Skeletal muscle cell (primary cell): ENCODE data around the gene FAM3B.
A peak's percentile ranks its signal among the peaks of the same experiment; 100 is the strongest.
"Not testable (repeated sequence)": the region's sequence is repeated elsewhere in the genome, so short reads cannot be mapped to it uniquely, and the experiment has no call there.

Source experiments
- DNase-seq: peaks from one replicate; pipeline ENCODE4 v3.0.0-alpha.2; 2010; ENCODE audit warnings: low read depth
- H3K4me3 ChIP-seq: 2 replicates; pipeline ENCODE4 v1.5.1; 2011; ENCODE audit warnings: low read depth, mild to moderate bottlenecking, control low read depth, low read length, moderate library complexity

FAM3B gene

DNA sequence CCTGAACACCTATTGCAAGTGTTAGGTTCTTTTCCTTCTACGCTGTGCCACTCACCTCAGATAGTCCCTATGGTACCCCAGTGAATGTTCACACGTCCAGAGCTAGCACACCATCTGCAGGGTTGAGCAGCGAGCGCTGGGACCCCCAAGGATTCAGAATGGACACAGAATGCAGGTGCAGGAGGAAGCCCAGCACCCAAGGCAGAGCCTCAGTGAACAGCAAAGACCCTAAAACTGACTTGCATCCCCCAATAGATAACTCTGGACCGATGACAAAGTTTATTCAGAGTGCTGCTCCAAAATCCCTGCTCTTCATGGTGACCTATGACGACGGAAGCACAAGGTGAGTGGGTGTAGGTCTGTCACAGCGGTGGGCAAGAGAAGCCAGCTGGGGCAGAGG, 30.2 kb downstream of the FAM3B start:
- no peak overlapping the region for H3K4me3 ChIP-seq
- no peak for DNase-seq

DNA sequence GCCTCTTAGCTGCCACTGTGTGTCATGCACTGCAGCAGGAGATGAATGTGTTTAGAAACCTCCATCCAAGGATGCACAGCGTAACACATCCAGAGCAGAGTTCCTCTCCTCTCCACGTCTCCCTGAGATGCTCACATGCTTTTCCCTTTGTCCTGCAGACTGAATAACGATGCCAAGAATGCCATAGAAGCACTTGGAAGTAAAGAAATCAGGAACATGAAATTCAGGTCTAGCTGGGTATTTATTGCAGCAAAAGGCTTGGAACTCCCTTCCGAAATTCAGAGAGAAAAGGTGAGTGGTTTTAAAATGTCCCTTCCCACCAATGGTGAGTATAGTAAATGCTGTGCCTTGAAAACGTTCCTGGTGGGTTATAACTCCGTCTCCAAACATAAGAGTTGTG, 31.8 kb downstream of the FAM3B start:
- no peak overlapping the region for H3K4me3 ChIP-seq
- DNase-seq = no peak

DNA sequence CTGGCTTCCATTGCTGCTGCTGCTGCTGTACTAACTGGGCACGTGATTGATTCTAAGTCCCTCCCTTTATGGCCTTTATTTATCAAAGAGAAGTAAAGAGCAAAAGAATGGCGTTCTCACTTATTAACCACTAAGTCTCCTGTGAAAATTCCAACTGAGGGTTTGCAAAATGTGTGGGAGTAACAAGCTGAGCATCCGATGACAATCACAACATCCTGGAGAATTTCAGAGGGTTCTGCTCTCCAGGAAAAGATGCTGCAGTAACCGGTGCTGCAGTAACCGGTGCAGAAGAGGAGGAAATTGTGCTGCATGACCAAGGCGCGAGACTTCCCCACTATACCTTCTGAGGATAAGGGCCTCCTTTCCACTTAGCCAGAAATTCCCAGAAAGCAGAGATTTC, 32.5 kb downstream of the FAM3B start:
- DNase-seq = no peak

DNA sequence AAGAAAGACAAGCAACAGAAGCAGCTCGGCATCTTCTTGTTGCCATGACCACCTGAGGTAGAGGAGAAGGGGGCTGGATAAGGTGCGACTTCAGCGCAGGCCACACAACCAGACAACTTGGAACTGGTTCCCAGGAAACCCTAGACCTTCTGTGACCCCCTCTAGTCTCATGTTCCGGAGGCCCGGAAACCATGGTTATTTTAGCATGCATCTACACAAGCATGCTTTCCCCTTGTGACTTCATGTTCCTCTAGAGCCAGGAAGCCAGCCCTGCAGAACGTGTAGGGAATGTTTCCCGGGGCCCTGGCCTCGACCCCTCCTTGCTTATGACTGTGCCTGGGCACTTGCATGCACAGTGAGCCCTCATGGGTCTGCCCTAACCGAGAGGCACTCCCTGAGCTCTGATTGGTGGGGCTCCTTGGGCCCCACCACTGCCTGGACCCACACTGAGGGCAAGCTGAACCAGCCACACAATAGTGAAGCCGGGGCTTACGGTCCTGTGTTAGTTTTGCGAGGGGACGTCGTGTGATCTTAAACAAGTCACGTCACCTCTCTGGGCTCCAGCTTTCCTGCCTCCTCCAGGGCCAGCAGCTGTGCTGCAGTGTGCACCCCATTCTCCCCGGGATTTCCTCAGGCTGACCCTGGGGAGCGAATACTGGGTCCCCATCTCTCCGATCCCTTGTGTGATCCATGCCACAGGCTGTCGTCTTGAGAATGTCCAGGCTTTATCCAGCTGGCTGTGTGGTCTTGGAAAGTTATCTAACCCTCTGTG, 33.2 kb downstream of the FAM3B start:
- H3K4me3 ChIP-seq = no peak overlapping the region
- no peak for DNase-seq

More for the DNA sequence above, 32.5 kb downstream of the FAM3B start:
- no peak overlapping the region for H3K4me3 ChIP-seq

DNA sequence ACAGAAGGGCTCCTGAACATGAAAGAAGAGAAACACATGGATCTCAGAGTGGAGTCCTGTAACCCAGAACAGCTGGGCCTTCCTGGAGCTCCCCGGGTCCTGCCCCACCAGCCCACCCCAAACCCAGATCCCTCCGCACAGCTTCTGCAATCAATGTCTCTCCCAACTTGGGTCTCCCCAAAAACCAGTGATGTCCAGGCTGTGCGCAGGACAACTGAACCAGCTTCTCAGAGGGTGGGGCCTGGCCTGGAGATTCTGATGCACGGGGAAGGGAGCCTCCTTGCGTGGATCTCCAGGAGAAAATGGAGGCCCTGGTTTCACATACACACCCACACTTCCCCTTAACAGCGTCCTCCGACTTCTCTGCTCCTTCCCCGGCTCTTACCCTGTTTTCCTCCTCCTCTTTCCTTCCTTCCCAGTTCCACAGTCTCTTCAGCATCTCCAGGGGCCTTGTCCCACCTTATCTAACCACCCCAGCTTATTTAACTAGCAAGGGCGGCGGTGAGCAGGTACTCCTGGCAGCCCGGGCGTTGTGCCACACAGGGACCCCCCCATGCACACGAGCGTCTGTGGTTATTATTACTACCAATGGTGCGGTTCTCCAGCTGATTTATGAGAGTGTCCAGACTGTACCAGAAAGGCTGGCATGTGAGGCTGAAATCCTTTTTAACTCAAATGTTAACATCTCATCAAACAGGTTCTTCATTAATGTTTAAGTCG, 34.0 kb downstream of the FAM3B start:
- DNase-seq = no peak
- H3K4me3 ChIP-seq = no peak overlapping the region

DNA sequence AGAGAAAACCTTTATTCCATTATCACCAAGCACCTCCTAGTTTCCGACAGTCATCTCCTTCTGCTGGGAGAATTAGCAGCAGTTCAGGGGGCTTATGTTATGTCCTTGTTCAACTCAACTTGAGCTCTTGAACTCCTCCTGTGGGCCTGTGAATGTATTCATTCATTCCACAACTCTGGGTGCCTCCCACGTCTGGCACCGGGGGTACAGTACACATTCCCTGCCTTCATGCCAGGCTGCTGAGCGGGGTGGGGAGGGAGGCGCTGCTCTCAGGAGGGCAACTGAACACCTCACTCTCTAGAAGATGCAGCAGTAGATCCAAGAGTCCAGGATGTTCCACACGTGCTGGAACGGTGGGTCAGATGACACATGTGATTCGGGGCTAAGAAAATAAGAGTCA, 40.9 kb downstream of the FAM3B start:
- no peak overlapping the region for H3K4me3 ChIP-seq
- DNase-seq = no peak

DNA sequence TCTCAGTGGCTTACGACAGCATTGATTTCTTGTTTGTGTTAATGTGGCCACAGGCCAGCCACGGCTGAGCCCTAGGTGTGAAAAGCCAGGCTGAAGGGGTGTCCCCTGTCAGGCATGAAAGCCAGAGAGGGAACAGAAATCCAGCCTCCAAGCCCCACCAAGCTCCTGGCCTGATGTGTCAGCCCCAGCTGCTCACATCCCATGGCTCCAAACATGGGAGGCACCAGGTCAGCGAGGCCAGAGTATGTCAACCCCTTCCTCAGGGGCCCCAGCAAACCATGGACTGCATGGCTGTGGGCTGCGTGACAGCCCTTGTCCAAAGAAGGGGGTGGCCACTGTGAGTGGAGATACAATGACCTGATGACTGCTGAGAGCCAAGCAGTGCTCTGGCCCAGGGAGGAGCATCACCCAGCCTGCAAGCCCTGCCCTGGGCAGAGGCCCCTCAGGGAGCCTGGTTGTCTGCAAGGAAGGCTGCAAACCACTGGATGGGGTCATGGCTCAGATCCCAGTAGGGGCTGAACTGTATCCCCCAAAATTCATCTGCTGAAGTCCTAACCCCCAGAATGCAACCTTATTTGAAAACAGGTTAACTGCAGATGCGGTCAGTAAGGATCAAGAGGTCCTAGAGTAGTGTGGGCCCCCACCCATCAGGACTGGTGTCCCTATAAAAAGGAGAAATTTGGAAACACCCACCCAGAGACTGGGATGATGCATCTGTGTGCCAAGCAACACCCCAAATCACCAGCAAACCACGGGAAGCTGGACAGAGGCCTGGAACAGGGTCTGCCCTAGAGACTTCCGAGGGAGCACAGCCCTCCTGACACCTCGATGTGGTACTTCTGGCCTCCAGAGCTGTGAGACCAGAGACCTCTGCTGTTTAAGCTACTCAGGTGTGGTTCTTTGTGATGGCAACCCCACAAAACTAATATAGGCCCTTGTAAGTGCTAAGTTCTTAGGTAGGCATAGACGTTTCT, 41.9 kb downstream of the FAM3B start:
- no peak overlapping the region for H3K4me3 ChIP-seq
- DNase-seq = no peak

DNA sequence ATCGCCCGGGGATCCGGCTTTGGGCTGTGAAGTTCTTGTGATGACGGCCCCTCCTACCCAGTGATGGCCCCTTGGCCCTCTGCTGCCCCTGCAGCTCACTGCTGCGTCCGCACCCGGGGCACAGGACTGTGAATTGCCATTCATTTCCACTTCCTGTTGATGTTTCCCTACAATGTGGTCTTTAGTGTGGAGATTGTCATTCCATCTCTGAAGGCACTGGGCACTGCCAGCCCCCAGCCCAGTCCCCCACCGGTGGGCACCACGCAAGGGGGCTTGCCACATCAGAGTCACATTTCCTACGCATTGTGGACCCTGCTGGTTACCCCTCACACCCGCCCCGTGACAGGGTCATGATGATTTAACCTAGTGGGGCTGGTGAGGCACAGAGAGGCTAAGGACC, 42.7 kb downstream of the FAM3B start:
- H3K4me3 ChIP-seq = no peak overlapping the region
- no peak for DNase-seq

DNA sequence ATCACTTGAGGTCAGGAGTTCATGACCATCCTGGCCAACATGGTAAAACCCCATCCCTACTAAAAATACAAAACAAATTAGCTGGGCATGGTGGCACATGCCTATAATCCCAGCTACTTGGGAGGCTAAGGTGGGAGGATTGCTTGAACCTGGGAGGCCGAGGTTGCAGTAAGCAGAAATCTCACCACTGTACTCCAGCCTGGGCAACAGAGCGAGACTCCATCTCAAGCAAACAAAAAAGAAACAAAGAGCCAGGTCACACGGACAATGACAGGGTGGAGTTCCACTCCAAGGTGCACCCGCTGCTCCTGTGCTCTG, 43.1 kb downstream of the FAM3B start:
- not testable (repeated sequence) for DNase-seq, H3K4me3 ChIP-seq

DNA sequence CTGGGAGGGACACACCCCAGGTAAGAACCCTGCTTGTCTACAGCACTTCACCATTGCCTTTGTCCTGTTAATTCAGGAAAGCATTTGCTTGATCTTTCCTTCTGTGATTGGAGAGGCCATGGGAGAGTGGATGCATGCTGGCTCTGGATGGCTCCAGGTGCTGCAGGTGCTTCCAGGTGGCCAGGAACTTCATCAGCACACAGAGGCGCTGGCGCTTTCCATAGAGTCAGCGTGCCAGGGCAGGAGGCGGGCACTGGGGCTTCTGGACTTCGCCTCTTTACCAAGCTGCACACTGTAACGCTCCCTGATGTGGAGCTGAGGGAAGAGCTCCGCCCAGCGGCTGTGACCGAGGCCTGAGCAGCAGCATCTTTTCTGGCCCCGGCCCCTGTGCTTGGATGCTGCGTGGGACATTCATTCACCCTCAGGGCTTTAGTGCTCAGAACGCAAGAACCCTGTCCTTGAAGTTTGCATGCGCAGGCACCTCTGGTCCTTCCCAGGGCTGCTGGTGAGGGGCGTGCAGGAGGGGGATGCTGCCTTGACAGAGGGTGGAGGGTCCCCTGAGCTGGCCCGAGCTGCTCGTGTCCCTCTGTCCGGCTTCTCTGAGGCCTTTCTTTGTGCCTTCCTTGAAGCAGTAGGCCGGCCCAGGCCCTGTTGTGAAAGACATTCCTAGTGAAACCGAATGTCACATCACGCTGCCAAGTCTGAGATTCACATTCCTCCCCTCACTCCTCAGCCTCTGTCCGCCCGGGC, 43.6 kb downstream of the FAM3B start:
- DNase-seq = peak; percentile 13
- no peak overlapping the region for H3K4me3 ChIP-seq

DNA sequence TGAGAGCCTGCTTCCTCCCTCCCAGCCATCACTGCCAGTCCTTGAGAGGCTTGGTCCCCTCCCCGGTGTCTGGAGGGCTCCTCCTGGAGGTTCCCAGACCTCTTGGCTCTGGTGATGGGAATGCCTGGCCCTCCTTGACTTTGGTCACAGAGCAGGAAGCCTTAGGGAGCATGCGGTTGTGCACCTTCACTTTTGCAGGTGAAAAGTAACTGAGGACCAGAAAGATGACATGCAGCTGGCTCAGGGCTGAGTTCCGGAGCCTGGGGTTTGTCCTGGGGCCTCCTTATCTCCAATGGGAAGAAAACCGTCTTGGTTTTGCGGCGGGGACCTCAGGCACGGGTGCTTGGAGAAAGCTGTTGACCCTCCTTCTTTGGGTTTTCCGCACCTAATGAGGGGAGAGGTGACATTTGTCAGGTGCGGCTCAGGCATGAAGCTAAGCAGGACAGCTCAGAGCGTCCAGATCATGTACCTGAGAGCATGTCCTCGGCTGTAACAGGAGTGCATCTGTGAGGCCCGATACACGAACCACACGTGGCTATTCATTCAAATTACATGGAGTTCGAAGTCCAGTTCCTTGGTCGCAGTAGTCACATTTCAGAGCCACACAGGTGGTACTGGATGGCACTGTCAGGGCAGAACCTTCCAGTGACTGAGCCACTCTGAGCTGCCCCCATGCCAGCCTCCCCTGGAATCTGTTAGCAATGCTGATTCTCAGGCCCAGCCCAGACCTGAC, 44.6 kb downstream of the FAM3B start:
- DNase-seq = no peak
- H3K4me3 ChIP-seq = no peak overlapping the region

DNA sequence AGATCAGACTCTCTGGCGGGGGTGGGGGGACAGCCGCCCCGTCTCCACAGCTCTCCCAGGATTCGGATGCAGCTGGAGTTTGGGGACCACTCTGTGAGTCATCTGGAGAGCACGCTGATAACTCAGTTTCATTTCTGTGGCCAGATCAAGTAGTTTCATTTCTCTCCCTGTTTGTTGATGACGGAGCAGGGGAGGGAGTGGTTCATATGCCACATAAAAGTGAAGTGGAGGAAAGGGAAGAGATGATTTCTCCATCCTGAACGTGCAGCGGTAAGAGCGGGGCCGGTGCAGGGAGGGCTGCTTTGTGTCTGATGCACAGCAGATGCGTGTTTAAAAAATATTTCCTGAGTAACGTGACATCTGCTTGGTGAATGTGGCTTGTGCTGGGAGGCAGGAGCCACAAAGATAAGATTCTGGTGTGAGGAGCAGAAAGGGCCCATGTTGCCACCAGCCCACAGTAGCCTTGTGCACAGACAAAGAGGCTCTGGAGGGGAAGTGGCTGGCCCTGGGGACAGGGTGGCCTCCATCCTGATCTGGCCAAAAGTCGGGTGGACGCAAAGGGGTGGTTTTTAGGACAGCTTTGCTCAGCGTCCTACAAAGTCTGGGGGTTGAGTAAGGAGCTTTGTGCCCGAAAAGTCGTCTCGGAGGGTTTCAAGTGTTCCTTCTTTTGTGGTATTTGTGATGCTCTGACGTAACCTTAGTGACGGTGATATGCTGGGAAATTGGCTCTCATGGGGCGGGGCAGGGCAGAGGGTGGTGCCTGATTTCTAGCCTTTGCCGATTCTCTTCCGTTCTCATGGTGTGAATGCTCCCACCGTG, 45.4 kb downstream of the FAM3B start, which contains the start of gene MX2:
Gene MX2 (plus strand): TSS at position 242 of the 819 bp plus-strand sequence. CDS start 14,880 bp downstream, outside the sequence.
- peak; percentile 52 for DNase-seq
- peak within 1 kb of the TSS; percentile 26 for H3K4me3 ChIP-seq

DNA sequence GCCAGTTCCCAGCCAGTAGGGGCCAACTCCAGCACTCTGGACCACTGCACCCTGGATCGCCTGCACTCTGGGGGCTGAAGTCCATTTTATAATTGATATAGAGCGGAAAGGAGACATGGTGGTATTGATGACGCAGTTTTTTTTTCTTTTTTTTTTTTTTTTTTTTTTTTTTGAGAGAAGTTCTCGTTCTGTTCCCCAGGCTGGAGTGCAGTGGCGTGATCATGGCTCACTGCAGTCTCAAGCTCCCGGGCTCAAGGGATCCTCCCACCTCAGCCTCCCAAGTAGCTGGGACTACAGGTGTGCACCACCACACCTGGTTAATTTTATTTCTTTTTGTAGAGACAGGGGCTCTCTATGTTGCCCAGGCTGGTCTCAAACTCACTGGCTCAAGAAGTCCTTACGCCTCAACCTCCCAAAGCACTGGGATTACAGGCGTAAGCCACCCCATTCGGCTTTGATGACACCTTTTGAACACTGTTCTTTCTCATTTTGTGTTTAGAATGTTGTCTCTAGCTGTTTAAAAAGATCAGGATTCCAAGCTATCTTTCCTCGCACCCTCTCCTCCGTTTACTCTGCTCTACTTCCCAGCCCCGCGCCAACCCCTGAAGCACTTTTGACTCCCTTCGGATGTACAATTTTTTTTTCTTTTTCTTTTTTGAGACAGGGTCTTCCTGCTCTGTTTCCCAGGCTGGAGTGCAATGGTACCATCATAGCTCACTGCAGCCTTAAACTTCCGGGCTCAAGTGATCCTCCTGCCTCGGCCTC, 46.2 kb downstream of the FAM3B start:
- H3K4me3 ChIP-seq = no peak overlapping the region
- DNase-seq = no peak

DNA sequence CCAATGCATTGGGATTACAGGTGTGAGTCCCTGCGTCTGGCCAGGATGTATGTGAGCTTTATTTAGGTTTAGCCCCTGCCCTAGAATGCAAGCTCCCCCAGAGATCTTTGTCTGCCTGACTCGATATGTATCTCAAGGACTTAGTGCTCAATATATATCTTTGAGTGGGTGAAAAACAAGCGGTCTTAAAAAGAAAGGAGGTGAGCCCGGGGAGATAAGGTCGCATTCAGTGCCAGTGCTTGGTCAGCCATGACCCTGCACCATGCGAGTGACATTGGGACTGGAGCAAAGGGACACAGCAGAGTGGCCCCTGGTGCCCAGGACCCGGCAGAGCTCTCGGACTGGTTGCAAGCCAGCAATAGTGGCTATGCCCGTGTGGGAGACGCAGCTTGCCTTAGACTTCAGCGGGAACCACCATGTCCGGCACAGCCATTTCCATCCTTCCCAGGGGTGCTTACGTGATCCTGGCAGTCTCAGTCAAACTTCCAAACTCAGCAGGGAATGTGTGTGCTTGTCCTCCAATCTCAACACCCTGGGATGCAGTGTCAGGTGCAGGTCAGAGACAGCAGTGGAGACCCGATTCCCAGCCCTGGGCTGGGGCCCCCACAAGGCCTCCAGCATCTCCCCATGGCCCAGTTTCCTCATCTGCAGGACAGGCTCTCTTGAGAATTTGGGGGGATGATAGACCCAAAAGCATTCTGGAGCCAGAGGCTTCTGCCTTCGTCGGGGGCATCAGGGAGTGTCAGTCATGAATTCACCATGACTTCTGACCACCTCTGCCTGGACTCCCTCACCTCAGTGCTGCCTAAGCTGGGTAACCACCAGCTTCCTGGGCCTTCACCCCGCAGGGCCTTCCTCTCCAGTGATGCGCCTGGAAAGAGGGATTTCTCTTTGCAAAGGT, 47.0 kb downstream of the FAM3B start:
- H3K4me3 ChIP-seq = no peak overlapping the region

DNA sequence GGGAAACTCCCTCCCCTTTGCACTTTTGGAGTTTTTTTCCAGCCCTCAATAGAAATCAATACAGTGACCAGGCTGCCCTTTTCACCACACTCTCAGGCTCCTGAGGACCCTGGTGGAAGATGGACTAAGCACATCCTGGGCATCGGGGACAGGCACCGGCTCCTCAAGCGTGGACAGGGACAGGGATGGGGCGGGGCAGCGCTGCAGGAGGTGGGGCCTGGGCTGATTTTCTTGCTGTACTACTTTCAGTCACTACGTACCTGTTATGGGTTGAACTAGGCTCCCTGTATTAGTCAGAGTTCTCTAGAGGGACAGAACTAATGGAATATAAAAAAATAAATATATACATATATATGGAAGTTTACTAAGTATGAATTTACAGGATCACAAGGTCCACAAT, 47.7 kb downstream of the FAM3B start:
- no peak overlapping the region for H3K4me3 ChIP-seq
- DNase-seq = no peak

More for the DNA sequence above, 47.0 kb downstream of the FAM3B start:
- no peak for DNase-seq
